RCC 7860 (cell line): ENCODE results near the gene PLPP1.
A peak's percentile ranks its signal among the peaks of the same experiment; 100 is the strongest.
"Not testable (repeated sequence)": the region's sequence is repeated elsewhere in the genome, so short reads cannot be mapped to it uniquely, and the experiment has no call there.

Experiments
- DNase-seq: peaks from one replicate; pipeline ENCODE4 v3.0.0-alpha.2; 2015; ENCODE audit warnings: low spot score
- FAIRE-seq: peaks from 2 replicates; lab custom pipeline; 2012; peaks lifted over from hg19 to GRCh38; lab: Jason Lieb, UNC

PLPP1 gene

GRCh38 chr5:55509097-55509496, 25.7 kb downstream of the PLPP1 start:
- DNase-seq = no peak
- FAIRE-seq = no peak

GRCh38 chr5:55507574-55507973, 27.2 kb downstream of the PLPP1 start:
- FAIRE-seq = no peak

GRCh38 chr5:55505711-55506110, 29.1 kb downstream of the PLPP1 start:
- FAIRE-seq, DNase-seq: not testable (repeated sequence)

More at GRCh38 chr5:55507574-55507973, 27.2 kb downstream of the PLPP1 start:
- DNase-seq = no peak

- FAIRE-seq, DNase-seq: not testable (repeated sequence)
Observed at GRCh38 chr5:55503917-55504316, 30.8 kb downstream of the PLPP1 start.

- FAIRE-seq (no peak), DNase-seq (no peak)
Observed at GRCh38 chr5:55502759-55503158, 32.0 kb downstream of the PLPP1 start.

GRCh38 chr5:55498457-55498856, 36.3 kb downstream of the PLPP1 start:
- no peak for DNase-seq
- no peak for FAIRE-seq

GRCh38 chr5:55497712-55498111, 37.1 kb downstream of the PLPP1 start:
- DNase-seq = no peak
- FAIRE-seq = no peak

- no peak for FAIRE-seq
- DNase-seq = no peak
Observed at GRCh38 chr5:55495216-55495615, 39.5 kb downstream of the PLPP1 start.

GRCh38 chr5:55492449-55492848, 42.3 kb downstream of the PLPP1 start:
- no peak for FAIRE-seq
- no peak for DNase-seq

GRCh38 chr5:55485073-55485472, 49.7 kb downstream of the PLPP1 start:
- DNase-seq (no peak), FAIRE-seq (no peak)

- DNase-seq (no peak), FAIRE-seq (no peak)
Observed at GRCh38 chr5:55484531-55484930, 50.2 kb downstream of the PLPP1 start.

- DNase-seq = no peak
- no peak for FAIRE-seq
Observed at GRCh38 chr5:55483885-55484284, 50.9 kb downstream of the PLPP1 start.

- FAIRE-seq = no peak
Observed at GRCh38 chr5:55481293-55481855, 53.4 kb downstream of the PLPP1 start.

GRCh38 chr5:55480781-55481180, 54.0 kb downstream of the PLPP1 start:
- FAIRE-seq (no peak), DNase-seq (no peak)

More at GRCh38 chr5:55481293-55481855, 53.4 kb downstream of the PLPP1 start:
- DNase-seq = no peak

GRCh38 chr5:55472642-55473041, 62.1 kb downstream of the PLPP1 start:
- no peak for DNase-seq

GRCh38 chr5:55471468-55471867, 63.3 kb downstream of the PLPP1 start:
- DNase-seq = peak; percentile 10
- FAIRE-seq = peak; percentile 50

More at GRCh38 chr5:55472642-55473041, 62.1 kb downstream of the PLPP1 start:
- FAIRE-seq = no peak

- DNase-seq (no peak), FAIRE-seq (no peak)
Observed at GRCh38 chr5:55470282-55470681, 64.5 kb downstream of the PLPP1 start.

GRCh38 chr5:55469839-55470238, 64.9 kb downstream of the PLPP1 start:
- DNase-seq (no peak), FAIRE-seq (no peak)

GRCh38 chr5:55467862-55468551, 66.8 kb downstream of the PLPP1 start:
- FAIRE-seq = no peak
- DNase-seq = no peak

GRCh38 chr5:55463613-55464012, 71.2 kb downstream of the PLPP1 start:
- DNase-seq = no peak
- FAIRE-seq = no peak

GRCh38 chr5:55459572-55459971, 75.2 kb downstream of the PLPP1 start:
- no peak for FAIRE-seq
- DNase-seq = no peak

GRCh38 chr5:55456216-55456895, 78.4 kb downstream of the PLPP1 start:
- DNase-seq = no peak

More at GRCh38 chr5:55456216-55456895, 78.4 kb downstream of the PLPP1 start:
- no peak for FAIRE-seq
